HG03378 (cell line): ENCODE data around the gene RDH8.

Experiments
- ATAC-seq: cut with Tn5 transposase; IDR thresholded peaks from one replicate; pipeline ENCODE4 v1.9.1; 2021; ENCODE audit warnings: mild to moderate bottlenecking, moderate library complexity; ENCODE audit not compliant: unreplicated experiment

The RDH8 gene, protein sequence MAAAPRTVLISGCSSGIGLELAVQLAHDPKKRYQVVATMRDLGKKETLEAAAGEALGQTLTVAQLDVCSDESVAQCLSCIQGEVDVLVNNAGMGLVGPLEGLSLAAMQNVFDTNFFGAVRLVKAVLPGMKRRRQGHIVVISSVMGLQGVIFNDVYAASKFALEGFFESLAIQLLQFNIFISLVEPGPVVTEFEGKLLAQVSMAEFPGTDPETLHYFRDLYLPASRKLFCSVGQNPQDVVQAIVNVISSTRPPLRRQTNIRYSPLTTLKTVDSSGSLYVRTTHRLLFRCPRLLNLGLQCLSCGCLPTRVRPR

DNA sequence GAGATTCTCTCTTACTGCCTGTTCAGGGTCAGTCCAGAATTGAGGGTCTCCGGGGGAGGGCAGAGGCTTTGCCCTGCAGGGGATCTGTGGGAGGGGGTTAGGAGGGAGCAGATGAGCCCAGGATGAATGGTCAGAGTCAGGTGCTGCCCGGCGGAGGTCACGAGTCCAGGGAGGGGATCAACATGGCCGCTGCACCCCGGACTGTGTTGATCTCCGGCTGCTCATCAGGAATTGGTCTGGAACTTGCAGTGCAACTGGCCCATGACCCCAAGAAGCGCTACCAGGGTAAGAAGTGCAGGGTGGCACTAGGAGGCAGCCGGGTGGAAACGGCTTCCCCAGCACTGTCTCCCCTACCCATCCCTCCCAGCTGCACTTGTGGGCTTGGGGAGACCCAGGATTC, at the start of gene RDH8:
Gene RDH8 (plus strand): TSS at position 168 of the 400 bp plus-strand sequence. CDS start 15 bp downstream, at position 183.
- ATAC-seq: no peak

DNA sequence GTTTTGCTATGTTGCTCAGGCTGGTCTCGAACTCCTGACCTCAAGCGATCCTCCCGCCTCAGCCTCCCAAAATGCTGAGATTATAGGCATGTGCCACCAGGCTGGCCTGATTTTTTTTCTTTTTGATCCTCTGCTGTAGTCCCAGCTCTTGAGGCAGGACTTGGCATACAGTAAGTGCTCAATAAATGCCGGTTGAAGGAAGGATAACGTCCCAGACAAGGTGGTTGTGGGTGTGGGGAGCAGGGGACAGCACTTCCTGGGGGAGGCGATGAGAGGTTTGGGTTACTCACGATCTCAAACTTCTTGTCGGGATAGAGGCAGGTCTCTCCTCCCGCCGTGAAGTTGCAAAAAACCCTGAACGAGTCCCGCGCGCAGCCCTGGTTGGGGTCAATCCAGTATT, 47.3 kb upstream of the RDH8 start:
- no peak for ATAC-seq

GRCh38 chr19:9966448-9966847, 46.8 kb upstream of the RDH8 start:
- no peak for ATAC-seq

DNA sequence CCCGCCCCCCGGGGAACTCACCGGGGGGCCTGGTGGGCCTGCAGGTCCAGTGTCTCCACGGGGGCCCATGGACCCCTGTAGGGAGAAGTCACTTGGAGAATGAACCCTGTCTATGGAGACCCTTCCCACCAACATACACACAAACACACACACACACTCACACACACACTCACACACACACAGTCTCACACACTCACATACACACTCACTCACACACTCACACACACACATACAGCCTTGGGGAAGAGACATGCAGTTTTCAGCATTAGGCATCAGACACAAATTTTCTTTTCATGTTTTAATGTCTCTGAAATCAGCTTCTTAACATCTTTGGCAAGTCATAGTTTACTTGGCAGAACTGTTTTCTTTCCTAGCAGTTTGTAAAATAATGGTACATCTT, 46.0 kb upstream of the RDH8 start:
- no peak for ATAC-seq

GRCh38 chr19:9968820-9969687, 44.2 kb upstream of the RDH8 start:
- ATAC-seq: no peak

- ATAC-seq: no peak
Observed at GRCh38 chr19:9969688-9969975, 43.7 kb upstream of the RDH8 start.

DNA sequence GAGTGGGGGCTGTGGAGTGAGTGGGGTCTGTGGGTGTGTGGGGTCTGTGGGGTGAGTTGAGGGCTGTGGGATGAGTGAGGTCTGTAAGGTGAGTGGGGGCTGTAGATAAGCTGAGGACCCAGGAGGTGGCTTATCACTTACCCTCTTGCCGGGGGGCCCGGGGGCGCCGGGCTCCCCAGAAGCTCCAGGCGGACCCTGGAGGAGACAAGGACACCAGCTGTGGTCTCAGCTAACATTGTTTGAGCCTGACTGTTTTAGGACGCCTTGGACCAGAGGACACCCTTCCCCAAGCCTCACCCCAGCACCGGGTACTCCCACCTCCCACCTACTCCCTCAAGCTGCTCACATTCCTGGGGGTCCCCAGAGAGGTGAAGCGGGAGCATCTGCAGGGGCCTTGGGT, 42.8 kb upstream of the RDH8 start:
- no peak for ATAC-seq

GRCh38 chr19:9971166-9971897, 42.0 kb upstream of the RDH8 start:
- no peak for ATAC-seq

GRCh38 chr19:9972103-9972502, 41.2 kb upstream of the RDH8 start:
- ATAC-seq: no peak

DNA sequence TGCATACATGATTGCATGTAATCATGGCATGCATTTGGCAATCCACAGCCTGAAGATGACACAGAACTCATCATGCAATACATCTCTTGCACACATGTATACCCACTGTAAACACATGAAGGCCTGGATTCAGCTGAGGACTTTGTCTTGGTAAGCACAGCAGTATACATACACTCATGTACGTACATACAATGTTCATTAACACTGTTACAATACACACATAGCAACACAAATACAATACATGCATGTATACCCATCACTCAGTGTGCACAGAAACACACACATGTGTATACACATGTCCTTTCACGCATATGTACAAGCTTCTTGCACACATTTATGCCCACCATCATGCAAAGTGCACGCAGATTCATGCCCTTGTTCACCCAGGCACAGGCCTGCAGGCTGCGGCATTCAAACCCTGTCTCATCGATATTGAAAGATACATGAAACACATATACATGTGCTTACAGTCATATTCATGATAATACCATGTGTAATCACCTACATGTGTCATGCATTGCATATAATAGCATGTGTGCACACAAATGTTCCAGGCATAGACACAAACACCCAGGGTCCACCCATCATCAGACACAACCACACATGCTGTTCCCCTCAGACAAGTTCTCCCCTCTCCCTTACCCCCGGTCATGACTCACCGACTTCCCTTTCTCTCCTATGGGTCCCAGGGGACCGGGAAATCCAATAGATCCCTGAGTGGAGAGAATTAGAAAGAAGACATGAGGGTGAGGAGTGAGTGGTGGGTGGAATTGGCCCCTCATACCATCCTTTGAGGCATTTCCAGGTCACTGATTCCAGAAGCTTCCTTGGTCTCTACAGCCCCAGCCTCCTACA, 31.6 kb upstream of the RDH8 start:
- no peak for ATAC-seq

GRCh38 chr19:9986787-9987281, 26.4 kb upstream of the RDH8 start:
- no peak for ATAC-seq

- no peak for ATAC-seq
Observed at GRCh38 chr19:9989504-9989903, 23.8 kb upstream of the RDH8 start.

DNA sequence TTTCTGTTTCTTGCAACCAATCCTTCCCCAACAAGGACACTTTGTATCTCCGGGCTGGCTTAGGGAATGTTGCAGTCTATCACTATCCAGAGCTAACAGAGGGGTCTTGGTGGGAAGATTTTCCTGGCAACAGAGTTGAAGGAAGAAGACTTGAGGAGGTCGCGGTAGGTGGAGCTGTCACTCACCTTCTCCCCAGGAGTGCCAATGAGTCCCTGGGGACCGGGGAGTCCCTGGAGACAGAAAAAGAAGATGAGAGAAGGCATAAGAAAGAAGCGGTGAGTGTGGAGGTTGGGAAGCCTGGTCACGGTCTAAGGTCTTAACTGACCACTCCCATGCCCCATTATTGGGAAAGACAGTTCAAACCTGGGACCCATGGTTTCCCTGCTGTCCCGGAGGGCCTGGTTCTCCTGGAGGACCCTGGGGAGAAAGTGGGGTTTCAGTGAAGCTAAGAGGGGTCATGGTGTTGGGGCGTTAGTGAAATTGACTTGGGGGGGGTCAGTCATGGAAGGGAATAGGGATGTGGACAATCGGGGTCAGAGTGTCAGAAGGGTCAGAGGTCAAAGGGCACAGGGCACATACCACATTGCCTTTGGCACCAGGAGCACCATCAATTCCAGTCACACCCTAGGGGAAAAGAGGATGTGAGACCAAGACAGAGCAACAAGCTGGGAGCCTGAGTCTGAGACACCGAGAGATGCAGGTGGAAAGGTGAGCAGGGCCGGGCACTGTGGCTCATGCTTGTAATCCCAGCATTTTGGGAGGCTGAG, 21.7 kb upstream of the RDH8 start:
- ATAC-seq: no peak

- no peak for ATAC-seq
Observed at GRCh38 chr19:9995084-9995483, 18.2 kb upstream of the RDH8 start.

DNA sequence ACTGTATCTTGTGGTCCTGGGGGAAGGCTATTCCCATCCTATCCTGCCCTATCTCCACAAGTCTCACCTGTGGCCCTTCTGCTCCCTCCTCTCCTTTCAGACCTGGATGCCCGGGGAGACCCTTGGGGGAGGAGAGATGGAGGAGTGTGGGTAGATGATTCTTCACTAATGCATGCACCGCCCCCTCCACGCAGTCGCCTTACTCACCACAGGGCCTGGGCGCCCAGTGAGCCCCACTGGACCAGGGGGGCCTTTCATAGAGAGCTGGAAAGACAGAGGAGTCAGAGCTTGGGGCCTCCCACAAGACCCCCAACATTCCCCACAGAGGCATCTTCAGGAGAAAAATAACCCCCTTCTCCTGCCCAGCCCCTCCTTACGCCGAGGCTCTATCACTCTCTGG, 17.3 kb upstream of the RDH8 start:
- no peak for ATAC-seq

DNA sequence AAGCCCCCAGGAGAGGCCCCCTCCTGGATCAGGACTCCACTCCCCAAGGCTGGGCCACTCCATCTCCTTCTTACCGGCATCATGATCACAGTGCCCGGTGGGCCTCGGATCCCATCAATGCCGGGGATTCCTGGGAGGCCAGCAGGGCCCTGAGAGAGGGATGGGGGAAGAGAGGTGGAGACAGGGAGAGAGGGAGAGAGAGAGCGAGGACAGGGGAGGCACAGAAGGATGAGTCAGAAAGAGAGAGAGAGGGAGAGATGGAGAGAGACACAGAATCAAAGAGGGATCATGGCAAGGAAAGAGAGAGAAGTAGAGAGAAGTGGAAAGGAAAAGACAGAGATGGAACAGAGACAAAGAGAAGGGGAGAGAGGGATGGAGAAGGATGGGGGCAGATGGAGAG, 16.7 kb upstream of the RDH8 start:
- no peak for ATAC-seq

DNA sequence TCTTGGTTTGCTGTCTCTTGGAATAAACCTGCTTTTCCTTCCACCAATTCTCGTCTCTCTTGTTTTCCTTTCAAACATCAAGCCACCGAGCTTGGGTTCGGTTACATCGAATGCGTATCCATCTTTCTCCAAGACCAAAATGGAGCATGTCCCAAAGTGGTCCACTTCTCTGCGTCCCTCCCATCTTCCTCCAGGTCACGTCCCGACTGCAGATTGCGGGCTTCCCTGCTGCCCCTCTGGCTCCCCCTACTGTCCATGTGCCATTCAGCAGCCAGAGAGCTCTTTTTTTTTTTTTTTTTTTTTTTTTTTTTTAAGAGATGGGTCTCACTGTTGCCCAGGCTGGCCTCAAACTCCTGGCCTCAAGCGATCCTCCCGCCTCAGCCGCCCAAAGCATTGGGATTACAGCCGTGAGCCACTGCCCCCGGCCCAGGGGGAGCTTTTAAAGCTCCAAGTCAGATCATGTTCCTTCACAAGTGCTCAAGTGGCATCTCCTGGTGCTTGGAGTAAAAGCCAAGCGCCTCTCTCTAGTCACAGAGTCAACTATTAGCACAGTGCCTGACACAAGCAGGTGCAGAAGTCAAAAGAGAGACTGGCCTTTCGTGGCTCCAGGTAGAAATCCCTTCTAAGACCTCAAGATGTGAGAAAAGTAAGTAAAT, 13.0 kb upstream of the RDH8 start:
- ATAC-seq: no peak

GRCh38 chr19:10001899-10002298, 11.4 kb upstream of the RDH8 start:
- ATAC-seq: no peak

GRCh38 chr19:10003271-10003670, 10.0 kb upstream of the RDH8 start:
- no peak for ATAC-seq
